ENCODE results near the gene DEPDC1B. TPM values are rescaled to one million over a fixed set of nuclear protein-coding genes. Genes with fewer than 3 reads are reported as not detected.

Gene DEPDC1B
- total RNA-seq, 1 donor from 2014 or later: 0.74 TPM

DNA sequence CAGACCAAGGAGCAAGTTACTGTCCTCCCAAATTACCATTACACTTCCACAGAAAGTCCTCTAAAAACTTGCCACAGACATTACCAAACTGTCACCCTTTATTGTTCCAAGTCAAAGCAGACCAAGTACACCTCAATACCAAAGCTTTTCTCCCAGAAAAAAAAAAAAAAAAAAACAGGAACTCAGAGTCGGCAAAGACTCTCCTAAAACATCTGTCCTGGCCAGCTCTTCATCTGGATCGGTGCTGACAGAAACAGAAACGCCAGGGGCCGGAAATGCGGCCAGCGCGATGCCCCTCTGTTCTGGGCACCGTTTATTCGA lies 718 bp downstream of the DEPDC1B start:
- Histone ChIP-seq H3K4me1 (peaks cover 20% of the 10 kb centered on the region), H3K36me3 (no peaks in the 10 kb centered on the region), H3K4me3 (peak overlapping the region; percentile 60 to 78), H3K9me3 (no peaks in the 10 kb centered on the region), H3K27ac (peak overlapping the region; percentile 76), H3K27me3 (no peaks in the 10 kb centered on the region)
- intact Hi-C loops (cut with DNase I): no loop called here
- no peak for DNase-seq (ENCODE audit: extremely low spot score in 2 of 2)
- no peak for TF ChIP-seq POLR2AphosphoS5 (IDR thresholded peaks at IDR 0.05; ENCODE audit: insufficient read depth in 1 of 2, low read depth in 1 of 2)
- TF ChIP-seq, protein P1, sequence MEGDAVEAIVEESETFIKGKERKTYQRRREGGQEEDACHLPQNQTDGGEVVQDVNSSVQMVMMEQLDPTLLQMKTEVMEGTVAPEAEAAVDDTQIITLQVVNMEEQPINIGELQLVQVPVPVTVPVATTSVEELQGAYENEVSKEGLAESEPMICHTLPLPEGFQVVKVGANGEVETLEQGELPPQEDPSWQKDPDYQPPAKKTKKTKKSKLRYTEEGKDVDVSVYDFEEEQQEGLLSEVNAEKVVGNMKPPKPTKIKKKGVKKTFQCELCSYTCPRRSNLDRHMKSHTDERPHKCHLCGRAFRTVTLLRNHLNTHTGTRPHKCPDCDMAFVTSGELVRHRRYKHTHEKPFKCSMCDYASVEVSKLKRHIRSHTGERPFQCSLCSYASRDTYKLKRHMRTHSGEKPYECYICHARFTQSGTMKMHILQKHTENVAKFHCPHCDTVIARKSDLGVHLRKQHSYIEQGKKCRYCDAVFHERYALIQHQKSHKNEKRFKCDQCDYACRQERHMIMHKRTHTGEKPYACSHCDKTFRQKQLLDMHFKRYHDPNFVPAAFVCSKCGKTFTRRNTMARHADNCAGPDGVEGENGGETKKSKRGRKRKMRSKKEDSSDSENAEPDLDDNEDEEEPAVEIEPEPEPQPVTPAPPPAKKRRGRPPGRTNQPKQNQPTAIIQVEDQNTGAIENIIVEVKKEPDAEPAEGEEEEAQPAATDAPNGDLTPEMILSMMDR (IDR thresholded peaks at IDR 0.05): no peak
- TF ChIP-seq POLR2A (IDR thresholded peaks at IDR 0.05): no peak

DNA sequence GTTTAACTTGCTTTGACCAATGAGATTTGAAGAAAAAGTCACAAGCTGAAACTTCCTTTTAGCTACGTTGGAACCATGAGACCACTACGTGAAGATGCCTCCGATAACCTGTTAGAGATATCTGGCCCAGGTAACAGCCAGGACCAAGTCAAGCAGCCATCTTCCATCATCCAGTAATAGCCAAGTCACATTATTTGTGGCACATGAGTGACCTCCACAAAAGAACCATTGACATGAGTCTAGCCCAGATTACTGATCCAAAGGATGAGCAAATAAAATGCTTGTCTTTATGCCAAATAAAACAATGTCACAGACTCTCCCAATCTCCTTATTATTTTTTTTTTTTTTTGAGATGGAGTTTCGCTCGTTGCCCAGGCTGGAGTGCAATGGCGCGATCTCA lies 1.6 kb downstream of the DEPDC1B start:
- intact Hi-C loops (cut with DNase I): no loop called here
- no peaks in the 10 kb centered on the region for H3K9me3 ChIP-seq
- H3K27ac ChIP-seq: no peak overlapping the region

DNA sequence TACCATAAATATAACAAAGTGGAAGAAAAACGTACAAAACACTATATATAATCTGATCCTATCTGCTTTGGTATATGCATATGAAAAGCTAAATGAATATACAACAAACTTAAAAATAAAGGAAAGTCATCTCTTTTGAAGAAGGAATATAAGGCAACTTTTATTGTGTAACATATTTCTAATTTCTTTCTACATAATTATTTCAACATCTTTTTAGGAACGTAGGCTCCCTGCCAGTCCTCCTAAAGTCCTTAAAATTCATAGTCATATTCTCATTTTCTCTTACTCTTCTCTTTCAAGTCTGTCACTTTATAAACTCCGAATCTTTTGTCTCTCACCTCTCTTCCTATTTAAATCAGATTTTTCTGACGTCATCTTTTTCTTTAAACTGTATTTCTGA lies 9.6 kb downstream of the DEPDC1B start:
- Histone ChIP-seq H3K27me3 (no peaks in the 10 kb centered on the region), H3K27ac (no peak overlapping the region), H3K36me3 (no peaks in the 10 kb centered on the region), H3K9me3 (no peaks in the 10 kb centered on the region), H3K4me1 (no peaks in the 10 kb centered on the region), H3K4me3 (no peak overlapping the region)
- TF ChIP-seq POLR2AphosphoS5 (IDR thresholded peaks at IDR 0.05; ENCODE audit: insufficient read depth in 1 of 2, low read depth in 1 of 2) (no peak), POLR2A (IDR thresholded peaks at IDR 0.05) (no peak)
- TF ChIP-seq, protein P1 (IDR thresholded peaks at IDR 0.05): no peak
- intact Hi-C loops (cut with DNase I): no loop called here
- DNase-seq (ENCODE audit: extremely low spot score in 2 of 2): no peak

More for the DNA sequence above, 1.6 kb downstream of the DEPDC1B start:
- Histone ChIP-seq H3K4me3 (no peak overlapping the region), H3K27me3 (no peaks in the 10 kb centered on the region), H3K4me1 (peaks cover 20% of the 10 kb centered on the region), H3K36me3 (no peaks in the 10 kb centered on the region)
- DNase-seq (ENCODE audit: extremely low spot score in 2 of 2): no peak
- TF ChIP-seq POLR2A (IDR thresholded peaks at IDR 0.05) (no peak), POLR2AphosphoS5 (IDR thresholded peaks at IDR 0.05; ENCODE audit: insufficient read depth in 1 of 2, low read depth in 1 of 2) (no peak)
- TF ChIP-seq, protein P1 (IDR thresholded peaks at IDR 0.05): no peak

DNA sequence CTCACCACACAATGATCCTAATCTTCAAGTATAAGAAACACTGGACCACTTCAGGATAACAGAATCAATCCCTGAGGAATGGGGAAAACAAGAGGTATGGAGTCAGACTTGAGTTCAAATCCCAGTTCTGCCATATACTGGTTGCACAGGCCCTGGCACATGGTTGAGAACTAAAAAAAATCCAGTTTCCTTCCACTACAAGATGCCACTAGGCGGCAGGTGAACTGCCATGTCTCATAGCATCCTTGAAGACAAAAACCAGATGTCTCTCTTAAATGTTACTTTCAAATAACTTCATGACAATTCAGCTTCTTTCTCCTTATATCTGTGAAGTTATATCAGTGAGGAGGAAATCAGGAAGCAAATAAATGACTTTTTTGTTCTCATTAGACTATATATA lies 11.0 kb downstream of the DEPDC1B start:
- DNase-seq (ENCODE audit: extremely low spot score in 2 of 2): no peak
- Histone ChIP-seq H3K27me3 (no peaks in the 10 kb centered on the region), H3K9me3 (no peaks in the 10 kb centered on the region), H3K4me1 (no peaks in the 10 kb centered on the region), H3K4me3 (no peak overlapping the region), H3K36me3 (no peaks in the 10 kb centered on the region), H3K27ac (no peak overlapping the region)
- TF ChIP-seq, protein P1 (IDR thresholded peaks at IDR 0.05): no peak
- TF ChIP-seq POLR2AphosphoS5 (IDR thresholded peaks at IDR 0.05; ENCODE audit: insufficient read depth in 1 of 2, low read depth in 1 of 2): no peak
- no peak for TF ChIP-seq POLR2A (IDR thresholded peaks at IDR 0.05)
- intact Hi-C loops (cut with DNase I): no loop called here

DNA sequence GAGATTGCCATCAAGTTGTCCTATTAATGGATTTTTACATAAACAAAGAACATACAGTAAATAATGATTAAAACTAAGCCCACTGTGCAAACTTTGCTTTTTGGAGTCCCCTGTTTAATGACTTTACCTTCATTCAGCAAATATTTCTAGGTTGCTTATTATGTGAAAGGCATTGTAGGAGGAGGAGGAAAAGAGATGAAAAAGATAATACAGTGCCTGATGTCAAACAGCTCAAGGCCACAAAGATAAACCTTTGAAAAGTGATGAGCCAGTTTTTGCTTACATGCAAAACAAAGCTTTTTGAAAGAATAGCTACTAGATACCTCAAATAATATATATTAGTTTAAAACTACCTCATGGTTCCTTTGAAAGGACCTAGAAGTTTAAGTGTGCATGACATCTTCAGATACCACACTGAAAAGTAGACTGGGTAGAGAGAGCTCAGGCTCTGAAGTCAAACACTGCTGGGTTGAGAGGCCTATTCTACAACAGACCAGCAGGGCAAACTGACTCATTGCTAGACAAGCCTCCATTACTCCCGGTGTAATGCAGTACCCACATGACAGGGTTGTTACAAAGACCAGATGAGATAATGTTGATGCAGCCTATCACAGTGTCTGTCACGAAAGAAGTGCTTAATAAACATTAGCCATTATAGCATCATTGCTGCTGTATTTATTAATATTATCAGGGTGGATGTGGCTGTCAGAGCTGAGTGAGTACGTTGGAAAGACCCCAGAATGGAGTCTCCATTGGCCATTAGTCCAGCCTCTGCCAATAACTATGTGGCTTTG lies 11.8 kb downstream of the DEPDC1B start:
- H3K4me3 ChIP-seq: no peak overlapping the region
- TF ChIP-seq, protein P1 (IDR thresholded peaks at IDR 0.05): no peak
- TF ChIP-seq POLR2AphosphoS5 (IDR thresholded peaks at IDR 0.05; ENCODE audit: insufficient read depth in 1 of 2, low read depth in 1 of 2) (no peak), POLR2A (IDR thresholded peaks at IDR 0.05) (no peak)
- no peaks in the 10 kb centered on the region for H3K36me3 ChIP-seq
- intact Hi-C loops (cut with DNase I): no loop called here
- H3K27me3 ChIP-seq: no peaks in the 10 kb centered on the region
- DNase-seq (ENCODE audit: extremely low spot score in 2 of 2): no peak
- H3K9me3 ChIP-seq: no peaks in the 10 kb centered on the region
- no peak overlapping the region for H3K27ac ChIP-seq
- H3K4me1 ChIP-seq: no peaks in the 10 kb centered on the region
